Sciatic nerve (tissue), 2 donors: ENCODE data around the gene LPA. TPM values are rescaled to one million over a fixed set of nuclear protein-coding genes. Genes with fewer than 3 reads are reported as not detected.
"Not testable (repeated sequence)": the region's sequence is repeated elsewhere in the genome, so short reads cannot be mapped to it uniquely, and the experiment has no call there.

ENCODE experiments used
- ATAC-seq: fragments of 200-7000 bp; cut with Tn5 transposase; one replicate; pipeline ENCODE4 v1.9.1; 2020; ENCODE audit warnings: mild to moderate bottlenecking, moderate library complexity
- DNase-seq: peaks from one replicate; pipeline ENCODE4 v3.0.0-alpha.2; 2020; ENCODE audit warnings: low spot score
- intact Hi-C: fragments of 100-400 bp; cut with DNase I; formaldehyde crosslinking; loops from one replicate; pipeline ENCODE4 v1.14.2; 2022
- total RNA-seq: library from RNA; stranded (reverse); fragmentation: NEBNext Ultra II Directional; extraction: Animal tissue kit (Norgen Biotek cat#: 25700); gene quantifications from one replicate; pipeline ENCODE4 v1.2.1, GENCODE V29; 2021
- donor health status: DM: no; HTN: no; CAD: no.
- donor health status: DM: no; HTN: no; CAD: no.

The LPA gene
- total RNA-seq: 0.36 TPM

DNA sequence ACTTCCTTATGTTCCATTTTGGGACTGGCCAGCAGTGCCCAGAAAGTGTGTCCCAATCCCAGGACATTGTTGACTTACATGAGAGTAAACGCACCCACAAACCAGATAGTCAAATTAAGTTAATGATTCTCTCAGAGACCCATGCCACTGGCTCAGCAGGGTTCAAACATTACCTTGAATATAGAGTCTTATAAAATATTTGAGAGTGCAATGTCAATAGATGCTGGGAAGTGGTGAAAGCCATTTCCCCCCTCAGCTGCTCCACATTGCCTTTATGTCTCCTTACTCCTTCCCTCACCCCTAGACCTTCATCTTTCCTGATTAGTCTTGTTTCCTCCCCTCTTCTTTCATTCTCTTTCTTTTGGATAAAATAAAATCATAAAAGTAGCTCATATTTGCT, at the start of gene LPA:
Gene LPA, minus strand, starts transcription at position 78 of the 400 bp plus-strand sequence. Its CDS starts 61 bp downstream, at position 17.
- intact Hi-C loops, ATAC-seq, DNase-seq: not testable (repeated sequence)

- intact Hi-C loops, ATAC-seq, DNase-seq: not testable (repeated sequence)
Measured at GRCh38 chr6:160708993-160709392, 44.9 kb upstream of the LPA start.

DNA sequence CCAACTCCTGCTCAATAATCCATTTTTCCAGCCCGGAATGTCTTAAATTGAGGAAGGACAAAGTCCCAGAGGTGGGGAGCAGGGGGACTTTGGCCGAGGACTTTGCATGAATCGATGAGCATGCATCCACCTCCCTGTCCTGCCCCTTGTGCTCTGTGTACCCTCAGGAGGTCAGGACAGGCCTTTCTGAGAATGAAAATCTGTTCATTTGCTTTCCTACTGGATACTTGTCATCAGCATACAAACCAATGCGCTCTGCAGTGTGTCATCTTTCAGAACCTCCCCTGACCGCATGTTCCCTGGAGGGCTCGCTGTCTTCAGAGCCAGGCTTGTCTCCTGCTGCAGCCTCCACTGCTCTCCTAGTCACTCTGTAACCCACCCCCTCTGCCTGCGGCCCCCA, 40.6 kb upstream of the LPA start:
- DNase-seq, ATAC-seq, intact Hi-C loops: not testable (repeated sequence)

GRCh38 chr6:160701918-160702680, 38.0 kb upstream of the LPA start, which contains the start of gene PLG:
Gene PLG, plus strand, starts transcription at chr6:160702244. Its CDS starts 61 bp downstream, at chr6:160702305.
- ATAC-seq, DNase-seq: not testable (repeated sequence)

DNA sequence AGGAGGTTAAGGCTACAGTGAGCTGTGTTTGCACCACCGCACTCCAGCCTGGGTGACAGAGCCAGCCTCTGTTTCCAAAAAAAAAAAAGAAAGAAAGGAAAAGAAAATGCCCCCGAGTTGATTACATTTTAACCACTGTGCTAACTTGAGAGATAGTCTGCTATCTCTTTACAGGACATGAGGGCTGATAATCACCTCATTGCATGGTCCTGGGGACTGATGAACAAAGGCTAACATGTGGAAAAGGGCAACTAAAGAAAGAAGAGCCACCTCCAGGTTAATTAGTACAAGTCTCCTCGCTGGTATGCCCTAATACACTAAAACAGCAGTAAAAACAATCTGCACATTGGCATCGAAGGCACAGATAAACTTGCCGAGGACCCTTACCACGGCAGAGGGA, 33.8 kb upstream of the LPA start:
- DNase-seq: no peak
- intact Hi-C loops: no loop called here
- ATAC-seq: no peak

More at GRCh38 chr6:160701918-160702680, 38.0 kb upstream of the LPA start, which contains the start of gene PLG:
- intact Hi-C loops: not testable (repeated sequence)

DNA sequence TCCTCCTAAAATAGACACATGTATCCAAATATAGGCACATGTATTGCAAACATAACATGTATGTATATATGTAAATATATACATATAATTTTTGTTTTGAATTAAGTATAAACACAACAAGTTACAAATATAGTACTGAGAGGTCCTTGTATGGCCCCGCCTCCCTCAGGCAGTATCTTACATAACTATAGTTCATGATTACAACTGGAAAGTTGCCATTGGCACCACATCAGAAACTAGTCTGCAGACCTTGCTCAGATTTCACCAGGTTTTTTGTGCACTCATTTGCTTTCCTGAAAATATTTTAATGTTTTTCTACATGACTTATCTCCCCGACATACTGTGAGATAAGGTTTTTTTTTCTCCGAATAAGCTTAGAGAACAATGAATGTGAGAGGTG, 32.8 kb upstream of the LPA start:
- intact Hi-C loops, ATAC-seq, DNase-seq: not testable (repeated sequence)

GRCh38 chr6:160695622-160696021, 31.5 kb upstream of the LPA start:
- DNase-seq, intact Hi-C loops, ATAC-seq: not testable (repeated sequence)

DNA sequence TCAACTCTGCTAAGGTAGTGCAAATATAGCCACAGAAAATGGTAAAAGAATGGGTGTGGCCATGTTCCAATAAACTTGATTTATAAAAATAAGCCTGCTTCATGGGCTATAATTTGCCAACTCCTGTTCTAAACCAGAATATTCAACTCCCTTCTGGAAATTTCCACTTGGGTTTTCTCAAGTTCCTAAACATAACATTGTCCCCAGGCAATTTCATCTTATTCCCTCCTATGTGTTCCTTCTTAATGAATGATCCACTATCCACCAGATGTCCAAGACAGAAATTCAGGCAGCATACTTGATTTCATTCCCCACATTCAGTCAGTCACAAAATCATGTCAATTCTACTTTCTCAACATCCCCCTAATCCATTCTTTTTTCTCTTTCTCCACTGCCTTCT, 30.9 kb upstream of the LPA start:
- intact Hi-C loops: not testable (repeated sequence)

GRCh38 chr6:160692369-160692959, 28.4 kb upstream of the LPA start:
- intact Hi-C loops: no loop called here
- ATAC-seq (no peak), DNase-seq (no peak)

More for the DNA sequence above, 30.9 kb upstream of the LPA start:
- DNase-seq, ATAC-seq: not testable (repeated sequence)

DNA sequence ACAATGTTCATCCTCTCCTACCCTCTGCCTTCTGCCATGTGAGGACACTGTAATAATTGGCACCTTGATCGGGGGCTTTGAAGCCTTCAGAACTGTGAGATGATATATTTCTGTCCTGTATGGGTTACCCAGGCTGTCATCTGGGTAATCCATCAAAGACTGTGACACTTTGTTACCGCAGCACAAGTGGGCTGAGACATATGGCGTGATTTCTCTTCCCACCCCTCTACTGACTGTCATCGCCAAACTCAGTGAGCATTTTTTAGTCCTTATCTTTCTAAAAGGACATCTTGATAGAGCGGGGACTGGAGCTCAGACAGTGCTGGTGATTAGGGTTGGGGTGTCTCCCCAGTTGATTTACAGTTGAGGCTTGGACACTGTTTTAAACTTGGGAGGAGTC, 27.5 kb upstream of the LPA start:
- intact Hi-C loops: no loop called here
- no peak for ATAC-seq
- DNase-seq: no peak

- ATAC-seq: no peak
- intact Hi-C loops: no loop called here
Measured at GRCh38 chr6:160690458-160690857, 26.4 kb upstream of the LPA start.

GRCh38 chr6:160685762-160686450, 21.8 kb upstream of the LPA start:
- DNase-seq: no peak
- intact Hi-C loops: no loop called here
- ATAC-seq: no peak

More at GRCh38 chr6:160690458-160690857, 26.4 kb upstream of the LPA start:
- no peak for DNase-seq

GRCh38 chr6:160685101-160685761, 21.2 kb upstream of the LPA start:
- intact Hi-C loops, ATAC-seq, DNase-seq: not testable (repeated sequence)

DNA sequence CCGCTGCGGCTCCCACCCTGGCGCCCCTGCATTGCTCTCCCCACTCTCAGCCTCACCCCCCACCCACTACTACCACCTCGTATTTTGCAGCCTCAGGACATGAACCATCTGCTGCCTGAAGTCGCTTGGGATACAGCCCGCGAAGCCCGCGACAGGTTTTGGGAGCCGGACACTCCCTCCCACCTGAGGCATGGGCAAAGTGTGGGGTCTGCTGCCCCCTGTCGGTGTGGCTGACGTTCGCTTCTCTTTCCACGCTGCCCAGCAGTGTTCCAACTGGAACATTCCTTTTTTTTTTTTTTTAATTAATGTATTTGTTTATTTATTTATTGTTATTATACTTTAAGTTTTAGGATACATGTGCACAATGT, 15.3 kb upstream of the LPA start:
- DNase-seq (no peak), ATAC-seq (no peak)
- intact Hi-C loops: no loop called here

GRCh38 chr6:160678744-160679401, 14.8 kb upstream of the LPA start:
- no peak for ATAC-seq
- intact Hi-C loops: no loop called here
- no peak for DNase-seq

- intact Hi-C loops: no loop called here
- no peak for ATAC-seq
Measured at GRCh38 chr6:160678230-160678629, 14.2 kb upstream of the LPA start.

DNA sequence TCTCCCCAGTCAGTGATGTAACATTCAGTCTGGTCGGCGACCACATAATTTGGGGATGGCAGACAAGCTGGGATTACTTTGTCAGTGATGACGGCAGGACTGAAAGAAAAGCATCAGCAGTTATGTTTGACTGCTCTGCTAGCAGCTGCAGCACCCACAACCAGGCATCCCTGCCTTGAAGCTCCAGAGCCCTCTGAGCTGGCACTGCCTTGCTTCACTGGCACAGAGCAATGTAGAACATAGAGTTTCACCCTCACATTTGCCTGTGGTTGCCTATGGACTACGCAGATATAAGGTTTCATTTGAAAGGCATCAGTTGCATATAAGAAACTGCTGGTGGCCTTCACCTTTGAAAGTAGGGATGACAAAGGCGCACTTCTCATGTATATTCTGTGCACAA, 12.3 kb upstream of the LPA start:
- intact Hi-C loops, ATAC-seq, DNase-seq: not testable (repeated sequence)

More at GRCh38 chr6:160678230-160678629, 14.2 kb upstream of the LPA start:
- DNase-seq: no peak

DNA sequence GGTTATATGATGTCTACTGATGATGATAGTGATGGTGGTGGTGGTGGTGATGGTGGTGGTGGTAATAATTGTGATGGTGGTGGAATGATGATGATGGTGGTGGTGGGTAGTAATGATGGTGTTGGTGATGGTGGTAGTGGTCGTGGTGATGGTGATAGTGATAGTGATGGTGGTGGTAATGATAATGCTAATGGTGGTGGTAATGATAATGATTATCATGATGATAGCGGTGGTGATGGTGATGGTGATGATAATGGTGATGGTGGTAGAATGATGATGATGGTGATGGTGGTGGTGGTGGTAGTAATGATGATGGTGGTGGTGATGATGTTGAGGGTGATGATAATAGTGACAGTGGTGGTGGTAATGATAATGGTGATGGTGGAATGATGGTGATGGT, 4.5 kb upstream of the LPA start:
- DNase-seq (no peak), ATAC-seq (no peak)
- intact Hi-C loops: no loop called here
